IgD-negative memory B cell (primary cell): ENCODE results near the gene TMCC2. TPM values are rescaled to one million over a fixed set of nuclear protein-coding genes. Genes with fewer than 3 reads are reported as not detected.
A peak's percentile ranks its signal among the peaks of the same experiment; 100 is the strongest.

Experiments used
- H3K27ac Mint-ChIP-seq, 3 donors: one replicate each; pipeline ENCODE4 v1.8.0; 2020 to 2022; ENCODE audit warnings: mild to moderate bottlenecking in 3 of 3, mixed read lengths in 3 of 3, moderate library complexity in 1 of 3
- H3K27me3 Mint-ChIP-seq: one replicate; pipeline ENCODE4 v1.8.0; 2021; ENCODE audit warnings: mixed read lengths
- H3K36me3 Mint-ChIP-seq: one replicate; pipeline ENCODE4 v1.8.0; 2020; ENCODE audit warnings: mild to moderate bottlenecking, mixed read lengths
- H3K4me1 Mint-ChIP-seq, 3 donors: one replicate each; pipeline ENCODE4 v1.8.0; 2020 to 2022; ENCODE audit warnings: mixed read lengths in 3 of 3, mild to moderate bottlenecking in 1 of 3
- H3K4me3 Mint-ChIP-seq, 4 donors: one replicate each; pipeline ENCODE4 v1.8.0; 2020 to 2022; ENCODE audit warnings: mild to moderate bottlenecking in 4 of 4, mixed read lengths in 4 of 4, moderate library complexity in 3 of 4
- H3K9me3 Mint-ChIP-seq, 3 donors: one replicate each; pipeline ENCODE4 v1.8.0; 2020 to 2021; ENCODE audit warnings: mixed read lengths in 3 of 3, mild to moderate bottlenecking in 1 of 3
- polyA plus RNA-seq: library from polyadenylated mRNA; unstranded; fragments of 300-500 nt; fragmentation: Illumina TruSeq; gene quantifications from one replicate; pipeline ENCODE4 v1.2.3, GENCODE V29; 2021

The TMCC2 gene
- polyA plus RNA-seq, 1 donor from 2014 or later, result 0.11 TPM

DNA sequence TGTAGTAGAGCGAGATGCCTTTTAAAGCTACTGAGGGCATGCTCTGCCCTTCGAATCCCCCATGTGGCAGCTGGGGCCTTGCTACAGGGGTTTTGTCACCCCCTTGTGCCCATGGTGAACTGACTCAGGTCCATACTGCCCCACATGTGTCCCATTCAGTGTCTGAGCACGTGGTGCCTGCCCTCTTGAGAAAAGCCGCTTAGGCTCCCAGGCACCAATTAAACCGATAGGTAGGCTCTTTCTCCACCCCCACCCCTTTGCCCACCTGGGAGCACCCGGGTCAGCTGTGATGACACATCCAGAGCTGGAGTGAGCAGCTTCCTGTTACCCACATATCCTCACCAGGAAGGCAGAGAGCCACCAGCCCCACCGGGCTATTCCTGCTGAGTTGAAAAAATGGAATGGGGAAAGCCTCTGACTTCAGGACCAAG is 30.5 kb downstream of the TMCC2 start:
- Mint-ChIP-seq H3K27me3 (no peaks in the 10 kb centered on the region), H3K9me3 (no peaks in the 10 kb centered on the region), H3K4me1 (peaks cover 0 to 5% (median 3%) of the 10 kb centered on the region in 3 donors), H3K36me3 (no peaks in the 10 kb centered on the region), H3K4me3 (no peak overlapping the region), H3K27ac (no peak overlapping the region)

GRCh38 chr1:205258719-205259118 is 31.0 kb downstream of the TMCC2 start:
- Mint-ChIP-seq H3K4me1 (peaks cover 0 to 5% (median 3%) of the 10 kb centered on the region in 3 donors), H3K9me3 (no peaks in the 10 kb centered on the region), H3K36me3 (no peaks in the 10 kb centered on the region), H3K27ac (no peak overlapping the region), H3K4me3 (no peak overlapping the region), H3K27me3 (no peaks in the 10 kb centered on the region)

DNA sequence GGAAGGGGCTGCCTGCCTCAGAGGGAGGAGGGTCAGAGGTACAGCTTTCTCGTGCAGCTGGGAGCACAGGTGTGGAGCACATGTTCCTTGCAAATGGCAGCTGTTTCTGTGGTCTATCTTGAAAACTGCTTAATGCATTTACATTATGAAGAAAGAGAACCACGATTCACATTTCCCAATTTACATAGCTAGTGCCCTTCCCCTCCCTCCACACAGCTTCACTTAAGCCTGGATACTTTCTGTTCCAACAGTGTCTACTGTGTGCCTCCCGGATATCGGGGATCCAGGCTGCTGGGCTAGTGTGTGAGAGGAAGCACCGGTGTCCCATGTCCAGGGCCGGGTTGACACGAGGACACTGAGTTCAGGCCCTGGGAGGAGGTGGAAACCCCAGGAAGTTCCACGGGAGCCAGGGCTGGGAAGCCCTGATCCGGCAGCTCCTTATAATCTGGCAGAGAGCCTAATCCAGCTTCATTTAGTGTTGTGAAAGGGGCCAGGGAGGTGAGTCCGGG is 31.6 kb downstream of the TMCC2 start:
- Mint-ChIP-seq H3K4me1 (peaks cover 0 to 5% (median 3%) of the 10 kb centered on the region in 3 donors), H3K27me3 (no peaks in the 10 kb centered on the region), H3K36me3 (no peaks in the 10 kb centered on the region), H3K4me3 (no peak overlapping the region), H3K27ac (no peak overlapping the region), H3K9me3 (no peaks in the 10 kb centered on the region)

- Mint-ChIP-seq H3K36me3 (no peaks in the 10 kb centered on the region), H3K27ac (no peak overlapping the region), H3K4me1 (peaks cover 0 to 5% (median 3%) of the 10 kb centered on the region in 3 donors), H3K27me3 (no peaks in the 10 kb centered on the region), H3K4me3 (no peak overlapping the region), H3K9me3 (no peaks in the 10 kb centered on the region)
Observed at GRCh38 chr1:205259998-205260397, 32.3 kb downstream of the TMCC2 start.

DNA sequence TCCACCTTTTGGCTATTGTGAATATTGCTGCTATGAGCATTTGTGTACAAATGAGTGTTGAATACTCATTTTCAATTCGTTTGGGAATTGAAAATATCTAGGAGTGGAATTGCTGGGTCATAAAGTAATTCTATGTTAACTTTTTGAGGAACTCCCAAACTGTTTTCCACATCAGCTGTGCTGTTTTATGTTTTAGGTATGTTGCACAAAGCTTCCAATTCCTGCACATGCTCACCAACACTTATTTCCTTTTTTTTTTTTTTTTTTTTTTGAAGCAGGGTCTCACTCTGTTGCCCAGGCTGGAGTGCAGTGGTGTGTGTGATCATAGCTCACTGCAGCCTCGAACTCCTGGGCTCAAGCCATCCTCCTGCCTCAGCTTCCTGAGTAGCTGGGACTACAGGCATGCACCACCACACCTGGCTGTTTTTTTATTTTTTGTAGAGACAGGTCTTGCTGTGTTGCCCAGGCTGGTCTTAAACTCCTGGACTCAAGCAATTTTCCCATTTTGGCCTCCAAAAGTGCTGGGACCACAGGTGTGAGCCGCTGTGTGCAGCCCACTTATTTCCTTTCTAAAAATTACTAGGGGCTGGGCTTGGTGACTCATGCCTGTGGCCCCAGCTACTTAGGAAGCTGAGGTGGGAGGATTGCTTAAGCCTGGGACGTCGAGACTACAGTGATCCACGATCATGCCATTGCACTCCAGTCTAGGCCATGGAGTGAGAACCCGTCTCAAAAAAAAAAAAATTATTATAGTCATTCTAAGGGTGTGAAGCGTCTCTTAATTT is 33.4 kb downstream of the TMCC2 start:
- no peaks in the 10 kb centered on the region for H3K36me3 Mint-ChIP-seq
- peak overlapping the region in 1 of 3 donors; percentile 2 for H3K27ac Mint-ChIP-seq
- H3K9me3 Mint-ChIP-seq, result no peaks in the 10 kb centered on the region
- H3K4me3 Mint-ChIP-seq, result no peak overlapping the region
- H3K27me3 Mint-ChIP-seq, result no peaks in the 10 kb centered on the region
- peaks cover 0 to 2% (median 1%) of the 10 kb centered on the region in 3 donors for H3K4me1 Mint-ChIP-seq

DNA sequence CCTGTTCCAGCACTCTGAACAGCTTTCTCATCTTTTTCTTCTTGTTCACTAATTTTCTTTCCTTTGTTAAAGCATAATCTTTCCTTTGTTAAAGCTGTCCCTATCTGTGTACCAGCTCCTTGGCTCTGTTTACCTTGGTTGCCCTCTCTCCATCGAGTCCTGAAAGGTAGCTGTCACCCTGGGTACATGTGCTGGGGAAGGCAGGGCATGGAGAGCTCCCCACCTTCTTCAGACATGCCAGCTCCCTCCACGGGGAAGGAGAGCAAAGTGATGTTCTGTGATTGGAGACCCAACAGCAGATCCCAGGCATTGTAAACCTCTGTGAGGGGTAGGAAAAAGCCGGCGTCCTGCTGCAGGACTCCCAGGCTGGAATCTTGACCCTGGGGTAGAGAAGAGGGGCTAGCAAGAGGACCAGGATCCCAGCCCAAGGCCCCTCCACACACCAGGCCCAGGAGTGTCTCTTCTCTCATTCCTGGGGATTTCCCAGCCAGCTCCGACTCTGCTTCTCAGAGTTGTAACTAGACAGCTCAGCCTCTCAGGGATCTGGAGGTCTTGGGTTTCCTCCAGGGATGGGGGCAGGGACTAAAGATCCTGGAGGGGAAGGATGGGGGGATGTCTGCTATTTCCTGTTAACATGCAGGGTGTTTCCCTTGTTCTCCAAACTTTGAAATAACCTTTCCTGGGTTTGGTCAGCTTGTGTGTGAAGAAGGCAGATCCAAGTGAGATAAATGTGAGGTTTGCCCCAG is 34.4 kb downstream of the TMCC2 start:
- H3K27ac Mint-ChIP-seq, result peak overlapping the region in 1 of 3 donors; percentile 2
- no peak overlapping the region for H3K4me3 Mint-ChIP-seq
- H3K4me1 Mint-ChIP-seq, result no peaks in the 10 kb centered on the region
- no peaks in the 10 kb centered on the region for H3K27me3 Mint-ChIP-seq
- H3K9me3 Mint-ChIP-seq, result no peaks in the 10 kb centered on the region
- no peaks in the 10 kb centered on the region for H3K36me3 Mint-ChIP-seq

DNA sequence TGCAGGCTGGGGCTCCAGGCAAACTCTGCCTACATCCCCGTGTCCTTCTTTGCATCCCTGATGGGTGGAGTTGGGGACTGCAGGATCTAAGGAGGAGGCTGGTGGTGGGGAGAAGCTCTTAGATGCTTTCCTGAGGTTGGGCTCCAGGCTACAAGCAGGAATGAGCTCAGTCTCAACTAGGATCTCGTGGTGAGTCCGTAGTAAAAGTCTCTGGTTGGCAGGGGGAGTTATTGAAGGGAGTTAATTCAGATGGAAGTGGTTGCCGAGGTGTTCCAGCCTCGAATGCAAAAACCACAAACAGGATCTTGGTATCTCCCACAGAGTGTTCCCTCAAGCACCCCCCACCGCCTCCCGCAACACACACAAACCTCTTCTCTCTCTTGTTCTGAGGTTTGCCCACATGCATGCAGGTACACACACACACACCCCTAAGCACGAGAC is 35.0 kb downstream of the TMCC2 start:
- H3K4me3 Mint-ChIP-seq, result no peak overlapping the region
- no peaks in the 10 kb centered on the region for H3K36me3 Mint-ChIP-seq
- no peak overlapping the region for H3K27ac Mint-ChIP-seq
- H3K9me3 Mint-ChIP-seq, result no peaks in the 10 kb centered on the region
- no peaks in the 10 kb centered on the region for H3K27me3 Mint-ChIP-seq
- H3K4me1 Mint-ChIP-seq, result no peaks in the 10 kb centered on the region

DNA sequence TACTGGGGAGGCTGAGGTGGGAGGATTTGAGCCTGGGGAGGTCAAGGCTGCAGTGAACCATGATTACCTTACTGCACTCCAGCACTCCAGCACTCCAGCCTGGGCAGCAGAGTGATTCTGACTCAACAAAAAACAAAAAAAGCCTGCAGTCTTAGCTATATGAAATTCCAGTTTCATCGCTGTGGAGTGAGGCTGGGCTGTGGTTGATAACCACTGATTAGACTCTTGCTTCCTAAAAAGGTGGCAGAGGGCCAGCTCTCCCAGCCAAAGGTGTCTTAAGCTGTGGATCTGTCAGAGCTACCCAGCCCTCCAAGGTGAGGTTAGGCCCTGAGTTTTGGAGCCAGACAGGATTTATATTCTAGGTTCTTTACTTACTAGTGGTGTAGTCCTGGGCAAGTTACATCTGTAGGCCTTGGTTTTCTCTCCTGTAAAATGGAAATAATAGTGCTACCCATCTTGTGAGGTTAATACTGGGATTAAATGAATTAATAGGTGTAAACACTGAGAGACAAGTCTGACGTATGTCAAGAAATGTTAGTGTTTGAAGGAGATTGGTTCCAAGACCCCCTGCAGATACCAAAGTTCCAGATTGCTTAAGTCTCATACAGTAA is 35.9 kb downstream of the TMCC2 start:
- no peaks in the 10 kb centered on the region for H3K36me3 Mint-ChIP-seq
- no peak overlapping the region for H3K4me3 Mint-ChIP-seq
- no peaks in the 10 kb centered on the region for H3K9me3 Mint-ChIP-seq
- H3K27ac Mint-ChIP-seq, result no peak overlapping the region
- H3K27me3 Mint-ChIP-seq, result no peaks in the 10 kb centered on the region
- H3K4me1 Mint-ChIP-seq, result no peaks in the 10 kb centered on the region

DNA sequence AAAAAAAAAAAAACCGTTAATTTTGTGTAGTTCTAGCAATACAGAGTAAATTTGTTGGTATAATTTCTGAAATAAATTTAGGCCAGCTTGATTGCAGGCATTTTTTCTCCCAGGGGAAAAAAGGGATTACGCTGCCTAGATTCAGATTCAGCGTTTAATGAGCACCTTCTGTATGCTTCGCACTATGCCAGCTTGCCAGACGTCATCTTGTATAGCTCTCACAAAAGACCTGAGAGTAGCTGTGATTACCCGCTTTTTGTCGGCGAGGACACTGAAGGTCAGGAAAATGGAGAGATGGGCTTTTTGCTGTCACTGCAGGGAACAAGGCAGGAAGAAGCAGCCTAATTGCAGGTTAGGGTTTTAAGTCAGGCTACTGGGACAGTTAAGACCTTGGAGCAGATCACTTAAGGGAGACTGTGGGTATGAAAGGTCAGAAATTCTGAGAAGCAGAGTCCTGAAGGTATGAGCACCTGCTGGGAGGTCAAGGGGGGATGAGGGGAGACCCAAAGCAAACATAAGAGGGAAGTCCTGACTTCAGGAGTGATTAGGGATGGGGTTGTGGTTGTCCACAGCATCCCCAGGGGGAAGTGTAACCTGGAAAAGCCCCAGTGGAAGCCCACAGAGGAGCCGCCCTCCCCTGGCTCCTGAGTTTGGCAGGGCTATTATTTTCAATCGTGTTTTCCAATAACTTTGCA is 39.0 kb downstream of the TMCC2 start:
- H3K27me3 Mint-ChIP-seq, result no peaks in the 10 kb centered on the region
- H3K4me3 Mint-ChIP-seq, result no peak overlapping the region
- H3K27ac Mint-ChIP-seq, result no peak overlapping the region
- H3K9me3 Mint-ChIP-seq, result no peaks in the 10 kb centered on the region
- no peaks in the 10 kb centered on the region for H3K4me1 Mint-ChIP-seq
- H3K36me3 Mint-ChIP-seq, result no peaks in the 10 kb centered on the region

DNA sequence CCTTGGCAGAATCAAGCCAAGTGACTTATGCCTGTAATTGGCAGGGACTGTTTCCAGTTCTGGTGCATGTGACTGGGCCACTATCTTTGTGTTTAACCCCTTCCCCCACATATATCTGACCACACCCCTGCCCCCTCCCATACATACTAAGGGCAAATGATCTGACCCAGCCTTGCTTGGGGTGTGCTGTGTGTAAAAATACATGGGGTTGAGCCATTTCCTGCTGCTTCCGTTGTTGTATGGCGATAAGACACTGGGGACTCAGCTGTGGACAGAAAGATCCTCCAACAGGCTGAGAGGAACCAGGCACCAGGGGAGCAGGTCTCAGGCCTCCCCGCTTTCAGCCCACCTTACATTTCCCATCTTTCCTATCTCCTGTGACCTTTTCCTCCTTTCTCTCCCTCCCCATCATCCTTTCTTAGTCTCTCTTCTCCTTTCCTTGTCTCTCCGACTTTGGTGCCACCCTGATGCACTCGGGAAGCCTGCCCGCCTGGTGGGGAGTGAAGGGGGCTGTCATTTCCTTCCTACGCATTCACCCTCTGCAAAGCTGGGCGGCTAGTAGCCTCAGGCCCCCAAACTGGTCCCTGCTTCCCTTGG is 39.7 kb downstream of the TMCC2 start:
- no peaks in the 10 kb centered on the region for H3K36me3 Mint-ChIP-seq
- H3K27ac Mint-ChIP-seq, result no peak overlapping the region
- no peaks in the 10 kb centered on the region for H3K4me1 Mint-ChIP-seq
- H3K4me3 Mint-ChIP-seq, result no peak overlapping the region
- no peaks in the 10 kb centered on the region for H3K27me3 Mint-ChIP-seq
- H3K9me3 Mint-ChIP-seq, result no peaks in the 10 kb centered on the region

- Mint-ChIP-seq H3K27me3 (no peaks in the 10 kb centered on the region), H3K27ac (no peak overlapping the region), H3K4me3 (no peak overlapping the region), H3K9me3 (no peaks in the 10 kb centered on the region), H3K4me1 (peaks cover 6 to 9% (median 7%) of the 10 kb centered on the region in 3 donors), H3K36me3 (no peaks in the 10 kb centered on the region)
Observed at GRCh38 chr1:205268846-205269680, 41.3 kb downstream of the TMCC2 start.

- H3K36me3 Mint-ChIP-seq, result no peaks in the 10 kb centered on the region
Observed at GRCh38 chr1:205269711-205270110, 42.0 kb downstream of the TMCC2 start.

GRCh38 chr1:205270271-205270670 is 42.5 kb downstream of the TMCC2 start:
- H3K9me3 Mint-ChIP-seq, result no peaks in the 10 kb centered on the region
- peaks cover 15 to 16% (median 16%) of the 10 kb centered on the region in 3 donors for H3K4me1 Mint-ChIP-seq
- H3K4me3 Mint-ChIP-seq, result no peak overlapping the region
- no peaks in the 10 kb centered on the region for H3K27me3 Mint-ChIP-seq
- no peak overlapping the region for H3K27ac Mint-ChIP-seq
- H3K36me3 Mint-ChIP-seq, result no peaks in the 10 kb centered on the region

More at GRCh38 chr1:205269711-205270110, 42.0 kb downstream of the TMCC2 start:
- Mint-ChIP-seq H3K27me3 (no peaks in the 10 kb centered on the region), H3K27ac (no peak overlapping the region), H3K4me3 (no peak overlapping the region), H3K4me1 (peaks cover 10 to 12% (median 12%) of the 10 kb centered on the region in 3 donors), H3K9me3 (no peaks in the 10 kb centered on the region)

DNA sequence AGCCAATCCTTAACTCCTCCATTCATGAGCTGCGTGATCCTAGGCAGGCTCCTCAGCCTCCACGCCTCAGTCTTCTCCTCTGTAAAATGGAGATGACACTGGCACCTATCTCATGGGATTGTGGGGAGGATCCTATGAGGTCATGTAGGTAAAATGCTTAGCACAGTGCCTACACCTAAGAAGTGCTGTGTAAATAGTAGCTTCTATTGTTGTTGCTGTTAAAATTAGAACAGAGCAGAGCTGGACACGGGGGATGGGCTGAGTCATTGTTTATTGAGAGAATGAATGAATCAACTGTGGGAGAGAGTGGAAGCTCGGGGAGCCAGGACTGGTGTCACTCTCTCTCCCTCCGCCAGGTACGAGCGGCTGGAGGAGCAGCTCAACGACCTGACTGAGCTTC is 43.0 kb downstream of the TMCC2 start:
- Mint-ChIP-seq H3K36me3 (no peaks in the 10 kb centered on the region), H3K4me3 (no peak overlapping the region), H3K9me3 (no peaks in the 10 kb centered on the region), H3K4me1 (peaks cover 17 to 21% (median 19%) of the 10 kb centered on the region in 3 donors), H3K27me3 (no peaks in the 10 kb centered on the region), H3K27ac (no peak overlapping the region)
